SKM-1 (cell line): Measurements from ENCODE around the gene ZIC5.

Experiments used
- DNase-seq: peaks from one replicate; lab custom pipeline; 2025; ENCODE audit not compliant: unreplicated experiment; lab: John Stamatoyannopoulos, UW

The ZIC5 gene

DNA sequence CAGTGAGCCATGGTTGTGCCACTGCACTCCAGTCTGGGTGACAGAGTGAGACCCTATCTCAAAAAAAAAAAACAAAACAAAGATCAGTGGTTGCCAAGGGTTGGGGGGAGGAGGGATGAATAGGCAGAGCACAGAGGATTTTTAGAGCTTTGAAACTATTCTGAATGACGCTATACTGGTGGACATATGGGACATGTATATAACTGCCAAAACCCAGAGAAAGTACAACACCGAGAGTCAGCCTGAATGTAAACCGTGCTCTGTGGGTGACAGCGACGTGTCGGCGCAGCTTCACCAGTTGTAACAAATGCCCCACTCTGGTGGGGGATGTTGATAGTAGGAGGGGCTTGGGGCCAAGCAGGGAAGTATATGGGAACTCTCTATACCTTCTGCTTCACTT, 32.9 kb downstream of the ZIC5 start:
- no peak for DNase-seq

DNA sequence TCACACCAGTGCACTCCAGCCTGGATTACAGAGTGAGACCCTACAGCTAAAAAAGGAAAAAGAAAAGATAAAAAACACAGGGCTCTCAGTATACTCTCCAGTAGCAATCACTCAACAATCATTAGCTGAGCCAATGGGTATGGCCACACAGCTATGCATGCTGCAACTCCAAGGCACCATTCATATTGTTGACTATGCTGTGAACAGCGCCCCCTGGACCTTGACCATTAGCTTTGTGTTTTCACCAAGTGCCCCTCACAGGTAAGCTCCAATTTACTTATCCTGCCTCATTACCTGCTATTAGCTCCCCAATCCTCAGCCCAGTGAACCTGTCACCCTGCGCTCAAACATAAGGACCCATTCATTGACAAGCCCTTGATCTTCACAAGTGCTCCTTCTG, 35.8 kb downstream of the ZIC5 start:
- DNase-seq = no peak

DNA sequence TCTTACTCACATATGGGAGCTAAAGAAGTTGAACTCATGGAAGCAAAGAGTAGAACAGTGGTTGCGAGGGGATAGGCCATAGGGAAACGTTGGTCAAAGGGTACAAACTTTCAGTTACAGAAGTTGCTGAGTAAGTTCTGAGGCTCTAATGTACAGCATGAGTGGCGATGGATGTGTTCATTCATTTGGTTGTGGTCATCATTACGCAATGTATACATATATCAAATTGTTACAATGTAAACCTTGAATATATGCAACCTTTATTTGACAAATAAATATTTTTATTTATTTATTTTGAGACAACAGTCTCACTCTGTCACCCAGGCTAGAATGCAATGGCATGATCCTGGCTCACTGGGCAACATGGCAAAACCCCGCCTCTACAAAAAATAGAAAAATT, 38.7 kb downstream of the ZIC5 start:
- DNase-seq = no peak

DNA sequence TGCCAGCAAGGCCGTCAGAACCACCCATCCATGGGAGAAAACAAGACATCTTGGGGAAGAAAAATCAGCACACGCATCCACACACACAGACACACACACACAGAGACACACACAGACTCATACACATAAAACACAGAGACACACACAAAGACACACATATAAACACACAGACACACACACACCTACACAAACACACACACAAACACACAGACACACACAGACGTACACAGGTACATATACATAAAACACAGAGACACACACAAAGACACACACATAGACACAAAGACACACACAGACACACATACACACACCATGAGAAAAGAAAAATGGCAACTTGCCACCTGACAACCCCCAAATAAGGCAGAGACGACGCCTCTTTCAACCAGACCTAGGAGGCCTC, 40.6 kb downstream of the ZIC5 start:
- DNase-seq = no peak

DNA sequence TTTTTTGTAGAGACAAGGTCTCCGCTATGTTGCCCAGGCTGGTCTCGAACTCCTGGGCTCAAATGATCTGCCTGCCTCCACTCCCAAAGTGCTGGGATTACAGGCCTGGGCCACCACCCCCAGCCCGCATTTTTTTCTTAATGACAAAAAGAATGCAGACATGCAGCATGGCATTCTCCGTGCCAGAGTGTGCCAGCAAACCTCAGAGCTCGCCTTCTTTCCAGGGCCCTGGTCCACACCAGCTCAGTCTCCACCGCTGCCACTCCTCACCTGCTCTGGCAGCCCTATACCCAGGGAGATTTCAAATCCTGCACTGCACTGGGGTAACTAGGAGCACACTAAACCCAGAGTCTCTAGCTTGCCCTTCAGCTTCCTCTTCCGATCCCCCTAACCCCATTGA, 41.7 kb downstream of the ZIC5 start:
- no peak for DNase-seq

DNA sequence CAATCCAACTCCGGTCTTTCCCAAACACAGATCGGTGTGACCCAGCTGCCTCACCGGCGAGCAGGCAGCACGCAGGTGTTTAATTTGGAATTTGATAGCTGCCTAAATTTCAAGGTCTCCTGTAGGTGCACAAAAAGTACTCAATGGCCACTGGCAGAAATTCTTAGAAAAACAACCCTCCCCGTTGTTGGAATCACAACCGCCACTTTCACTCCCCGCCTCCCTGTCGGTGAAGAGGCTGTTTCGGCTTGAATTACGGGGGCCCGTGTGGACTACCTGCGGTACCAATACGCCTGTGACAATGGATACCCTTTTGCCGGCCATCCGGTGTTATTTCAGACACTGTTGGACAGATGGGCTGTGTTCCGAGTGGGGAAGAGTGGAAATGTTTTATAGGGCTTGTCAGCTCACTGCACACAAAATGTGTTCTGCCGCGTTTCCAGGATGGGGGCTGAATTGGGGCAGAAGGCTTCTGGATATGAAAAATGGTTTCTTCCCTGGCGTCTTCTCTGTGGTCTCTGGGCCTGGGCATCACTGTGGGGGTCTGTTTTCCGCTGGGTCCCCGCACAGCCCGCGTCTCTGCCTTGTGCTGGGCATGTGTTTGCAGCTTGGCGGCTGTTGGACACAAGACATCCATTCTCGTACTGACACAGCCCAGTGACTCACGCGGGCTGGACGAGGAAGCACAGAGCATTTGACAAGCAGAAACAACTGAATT, 45.4 kb downstream of the ZIC5 start:
- no peak for DNase-seq

DNA sequence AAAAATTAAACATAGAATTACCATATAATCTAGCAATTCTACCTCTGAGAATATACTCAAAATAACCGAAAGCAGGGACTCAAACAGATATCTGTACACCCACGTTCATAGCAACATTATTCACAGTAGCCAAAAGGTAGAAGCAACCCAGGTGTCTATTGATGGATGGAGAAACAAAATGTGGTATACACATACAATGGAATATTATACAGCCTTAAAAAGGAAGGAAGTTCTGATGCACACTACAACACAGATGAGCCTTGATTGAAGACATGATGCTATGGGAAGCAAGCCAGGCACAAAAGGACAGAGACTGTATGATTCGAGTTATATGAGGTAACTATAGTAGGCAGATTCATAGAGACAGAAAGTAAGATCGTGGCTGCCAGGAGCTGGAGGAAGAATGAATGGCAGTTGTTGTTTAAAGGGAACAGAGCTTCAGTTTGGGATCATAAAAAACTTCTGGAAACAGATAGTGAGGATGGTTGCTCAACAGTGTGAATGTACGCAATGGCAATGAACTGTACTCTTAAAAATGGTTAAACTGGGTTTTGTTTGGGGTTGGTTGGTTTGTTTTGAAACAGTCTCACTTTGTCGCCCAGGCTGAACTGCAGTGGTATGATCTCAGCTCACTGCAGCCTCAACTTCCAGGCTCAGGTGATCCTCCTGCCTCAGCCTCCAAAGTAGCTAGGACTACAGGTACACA, 47.5 kb downstream of the ZIC5 start:
- DNase-seq = no peak

DNA sequence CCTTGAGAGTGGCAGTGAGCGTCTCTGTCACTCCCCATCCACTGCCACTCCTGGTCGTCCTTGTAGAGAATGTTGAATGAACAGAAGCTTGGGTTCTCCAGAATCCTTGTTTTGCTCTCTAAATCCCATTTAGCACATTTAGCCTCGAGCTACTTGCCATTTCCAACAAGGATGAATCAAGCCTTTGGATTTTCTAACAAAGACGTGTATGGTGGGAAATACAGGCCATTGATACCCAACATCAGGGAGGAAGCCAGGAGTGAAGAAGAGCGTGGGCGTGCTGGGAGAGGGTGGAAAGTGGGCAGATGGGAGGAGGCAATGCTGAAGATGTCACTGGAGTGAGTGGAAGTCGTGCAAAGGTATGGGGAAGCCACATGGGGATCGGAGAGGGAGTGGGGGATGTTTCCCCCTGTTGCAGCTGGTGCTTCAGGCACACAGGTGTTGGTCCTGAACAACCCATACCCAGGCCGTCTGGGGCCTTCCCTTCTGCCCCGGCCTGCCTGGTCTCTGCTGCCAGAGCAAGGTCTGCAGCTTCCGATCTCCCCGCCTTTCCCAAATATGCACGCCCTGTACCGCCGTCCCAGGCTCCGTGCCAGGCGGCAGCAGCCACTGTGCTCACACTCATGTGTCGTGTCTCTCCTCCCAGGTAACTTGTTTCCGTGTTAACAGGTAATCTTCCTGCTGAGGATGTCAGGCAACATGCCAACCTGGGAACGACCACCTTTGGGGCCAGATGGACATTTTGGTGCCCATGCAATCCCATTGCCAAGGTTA, 48.7 kb downstream of the ZIC5 start:
- no peak for DNase-seq

DNA sequence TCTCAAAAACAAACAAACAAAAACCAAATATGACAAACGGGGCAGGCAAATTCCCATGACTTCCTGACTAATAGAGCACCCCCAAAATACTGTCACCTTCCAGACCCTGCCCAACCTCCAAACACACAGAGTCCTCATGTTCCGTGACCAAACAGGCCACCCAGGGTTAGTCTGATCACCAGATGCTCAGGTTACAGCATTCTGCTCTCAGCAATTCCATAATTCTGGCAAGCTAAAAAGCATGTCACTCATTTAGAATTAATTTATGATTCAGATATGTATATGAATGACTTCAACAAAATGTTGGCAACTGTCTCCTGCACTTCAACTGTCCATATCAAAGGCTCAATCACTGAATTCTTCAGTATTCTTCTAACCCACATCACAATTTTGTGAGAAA, 52.4 kb downstream of the ZIC5 start:
- DNase-seq = no peak

DNA sequence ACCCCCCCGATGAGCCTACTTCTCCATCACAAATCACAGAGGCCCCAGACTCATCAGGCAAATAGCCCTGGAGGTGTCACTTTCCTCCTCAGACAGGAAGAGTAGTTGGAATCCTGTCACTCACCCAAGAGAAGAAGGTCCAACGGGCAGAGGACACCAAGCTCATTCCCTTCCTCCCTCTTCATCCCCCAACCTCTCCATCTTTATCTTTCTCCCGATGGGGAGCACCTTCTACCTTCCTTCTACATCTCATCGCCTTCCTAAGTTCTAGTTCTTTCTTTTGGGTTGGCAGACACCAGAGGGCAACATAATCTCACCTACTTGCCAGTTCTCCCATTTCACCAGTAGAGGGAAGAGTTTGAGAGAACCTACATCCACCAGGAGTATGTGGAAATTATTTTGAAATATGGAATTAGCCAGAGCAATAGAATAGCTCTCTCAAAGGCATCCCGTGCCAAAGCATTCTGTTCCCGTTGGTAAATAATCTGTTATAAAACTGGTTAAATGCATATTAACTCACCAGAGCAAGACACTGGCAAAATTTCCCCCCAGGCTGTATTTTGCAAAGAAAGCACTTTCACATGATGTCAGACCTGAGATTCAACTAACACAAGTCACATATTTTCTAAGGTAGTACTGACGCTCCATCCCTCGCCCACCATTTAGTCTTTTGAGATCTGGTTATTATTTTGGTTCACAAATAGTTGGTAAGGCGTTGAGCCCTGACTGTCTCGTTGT, 55.0 kb downstream of the ZIC5 start:
- DNase-seq = peak; percentile 38

DNA sequence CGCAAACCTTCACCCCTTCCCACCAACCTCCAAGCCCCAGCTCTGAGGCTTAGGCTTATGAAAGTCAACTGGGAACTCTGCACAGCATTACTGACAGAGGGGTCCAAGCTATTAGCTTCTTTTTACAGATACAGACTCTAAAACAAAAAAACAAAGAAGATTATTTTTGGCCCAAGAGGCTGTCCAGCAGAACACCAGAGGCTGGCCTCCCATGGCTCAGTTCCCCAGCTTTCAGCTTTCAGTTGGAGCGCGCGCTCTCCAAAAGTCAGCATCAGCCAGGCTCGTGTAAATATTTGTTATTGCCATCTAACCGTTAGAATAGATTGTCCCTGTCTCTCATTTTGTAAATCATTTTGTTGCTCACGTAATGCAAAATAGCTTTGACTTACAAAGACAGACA, 58.4 kb downstream of the ZIC5 start:
- no peak for DNase-seq
